Osteocyte (in vitro differentiated cells): ENCODE data around the gene EXD3. TPM values are rescaled to one million over a fixed set of nuclear protein-coding genes. Genes with fewer than 3 reads are reported as not detected.

Experiments used
- DNase-seq: peaks from one replicate; pipeline ENCODE4 v3.0.0; 2021; ENCODE audit warnings: mixed read lengths; ENCODE audit not compliant: unreplicated experiment; ENCODE audit errors: extremely low spot score
- H3K27ac Mint-ChIP-seq: one replicate; pipeline ENCODE4 v1.8.0; 2021; ENCODE audit warnings: mild to moderate bottlenecking, mixed read lengths; ENCODE audit not compliant: unreplicated experiment
- H3K27me3 Mint-ChIP-seq: one replicate; pipeline ENCODE4 v1.8.0; 2021; ENCODE audit warnings: mixed read lengths; ENCODE audit not compliant: unreplicated experiment
- H3K36me3 Mint-ChIP-seq: one replicate; pipeline ENCODE4 v1.8.0; 2021; ENCODE audit warnings: mixed read lengths; ENCODE audit not compliant: unreplicated experiment
- H3K4me1 Mint-ChIP-seq: one replicate; pipeline ENCODE4 v1.8.0; 2021; ENCODE audit warnings: mixed read lengths; ENCODE audit not compliant: unreplicated experiment
- H3K4me3 Mint-ChIP-seq: one replicate; pipeline ENCODE4 v1.8.0; 2021; ENCODE audit warnings: mild to moderate bottlenecking, moderate library complexity, mixed read lengths; ENCODE audit not compliant: unreplicated experiment
- H3K9me3 Mint-ChIP-seq: one replicate; pipeline ENCODE4 v1.8.0; 2021; ENCODE audit warnings: mixed read lengths; ENCODE audit not compliant: unreplicated experiment
- CTCF ChIP-seq: fragments of 200-600 bp; sonication (generic); IDR thresholded peaks from 2 replicates; pipeline ENCODE4 v1.5.0; 2021; ENCODE audit warnings: antibody characterized with exemption, mild to moderate bottlenecking, moderate library complexity
- total RNA-seq: library from RNA; stranded (reverse); gene quantifications from 2 replicates; pipeline ENCODE4 v1.2.1, GENCODE V29; 2021

Gene EXD3
- total RNA-seq, 1 donor from 2014 or later = 21.5 TPM

- H3K9me3 Mint-ChIP-seq = no peaks in the 10 kb centered on the region
- TF ChIP-seq CTCF = no peak
- H3K4me3 Mint-ChIP-seq = no peak overlapping the region
- no peaks in the 10 kb centered on the region for H3K27me3 Mint-ChIP-seq
- DNase-seq = no peak
- no peak overlapping the region for H3K27ac Mint-ChIP-seq
- peaks cover 2% of the 10 kb centered on the region for H3K36me3 Mint-ChIP-seq
- peaks cover 28% of the 10 kb centered on the region for H3K4me1 Mint-ChIP-seq
Measured at GRCh38 chr9:137416006-137416562, 6.9 kb downstream of the EXD3 start.

- Mint-ChIP-seq H3K27ac (no peak overlapping the region), H3K4me3 (no peak overlapping the region), H3K36me3 (peaks cover 2% of the 10 kb centered on the region), H3K9me3 (no peaks in the 10 kb centered on the region), H3K27me3 (no peaks in the 10 kb centered on the region), H3K4me1 (peaks cover 29% of the 10 kb centered on the region)
- no peak for DNase-seq
- TF ChIP-seq CTCF = no peak
Measured at GRCh38 chr9:137415451-137415850, 7.5 kb downstream of the EXD3 start.

- Mint-ChIP-seq H3K36me3 (no peaks in the 10 kb centered on the region), H3K4me3 (no peak overlapping the region), H3K4me1 (peaks cover 31% of the 10 kb centered on the region), H3K27ac (peak overlapping the region; percentile 38), H3K9me3 (no peaks in the 10 kb centered on the region), H3K27me3 (no peaks in the 10 kb centered on the region)
- TF ChIP-seq CTCF = no peak
- DNase-seq = no peak
Measured at GRCh38 chr9:137412431-137412830, 10.5 kb downstream of the EXD3 start.

- Mint-ChIP-seq H3K4me1 (peaks cover 31% of the 10 kb centered on the region), H3K4me3 (no peak overlapping the region), H3K36me3 (no peaks in the 10 kb centered on the region), H3K9me3 (no peaks in the 10 kb centered on the region), H3K27me3 (no peaks in the 10 kb centered on the region), H3K27ac (peak overlapping the region; percentile 23)
- DNase-seq = no peak
- TF ChIP-seq CTCF = no peak
Measured at GRCh38 chr9:137411645-137412380, 11.1 kb downstream of the EXD3 start.

GRCh38 chr9:137411260-137411644 is 11.7 kb downstream of the EXD3 start:
- no peaks in the 10 kb centered on the region for H3K27me3 Mint-ChIP-seq

More at GRCh38 chr9:137411260-137411644, 11.7 kb downstream of the EXD3 start:
- DNase-seq = no peak
- Mint-ChIP-seq H3K4me3 (no peak overlapping the region), H3K9me3 (no peaks in the 10 kb centered on the region), H3K27ac (no peak overlapping the region), H3K4me1 (peaks cover 31% of the 10 kb centered on the region), H3K36me3 (no peaks in the 10 kb centered on the region)
- no peak for TF ChIP-seq CTCF
